GM23338 (cell line): Measurements from ENCODE around the gene MCCC1. TPM values are rescaled to one million over a fixed set of nuclear protein-coding genes. Genes with fewer than 3 reads are reported as not detected.

ENCODE experiments used
- ATAC-seq: fragments of 200-7000 bp; cut with Tn5 transposase; 3 replicates; pipeline ENCODE4 v1.9.1; 2020
- DNase-seq: peaks from one replicate; pipeline ENCODE4 v3.0.0-alpha.2; 2015; ENCODE audit warnings: low spot score
- H2AFZ ChIP-seq: fragments of 200-600 bp; sonication (generic); 2 replicates; pipeline ENCODE4 v1.8.0; 2016; ENCODE audit warnings: antibody characterized with exemption, mild to moderate bottlenecking, moderate library complexity
- H3F3A ChIP-seq: fragments of 200-600 bp; sonication (generic); replicated peaks from 2 replicates; pipeline ENCODE4 v1.8.0; 2017; ENCODE audit warnings: antibody characterized with exemption, mixed run types, low read depth
- H3K27ac ChIP-seq: fragments of 200-600 bp; sonication (generic); 2 replicates; pipeline ENCODE4 v1.6.1; 2016; ENCODE audit warnings: low read depth
- H3K27me3 ChIP-seq: fragments of 200-600 bp; sonication (generic); 2 replicates; pipeline ENCODE4 v1.8.0; 2016; ENCODE audit warnings: mild to moderate bottlenecking, mixed run types, moderate library complexity; ENCODE audit not compliant: insufficient read depth
- H3K36me3 ChIP-seq: fragments of 200-600 bp; sonication (generic); 2 replicates; pipeline ENCODE4 v1.8.0; 2016; ENCODE audit warnings: mild to moderate bottlenecking; ENCODE audit not compliant: insufficient read depth
- H3K4me1 ChIP-seq: fragments of 200-600 bp; sonication (generic); 2 replicates; pipeline ENCODE4 v1.8.0; 2016; ENCODE audit warnings: mild to moderate bottlenecking, moderate library complexity; ENCODE audit not compliant: insufficient read depth
- H3K4me2 ChIP-seq: fragments of 200-600 bp; sonication (generic); 2 replicates; pipeline ENCODE4 v1.7.1; 2017; ENCODE audit warnings: mixed run types
- H3K4me3 ChIP-seq: fragments of 200-600 bp; sonication (generic); 2 replicates; pipeline ENCODE4 v1.6.1; 2016; ENCODE audit warnings: mixed run types
- H3K79me2 ChIP-seq: fragments of 200-600 bp; sonication (generic); replicated peaks from 2 replicates; pipeline ENCODE4 v1.8.0; 2017; ENCODE audit warnings: mild to moderate bottlenecking; ENCODE audit not compliant: insufficient read depth
- H3K9me2 ChIP-seq: fragments of 200-600 bp; sonication (generic); 2 replicates; pipeline ENCODE4 v1.8.0; 2017; ENCODE audit not compliant: insufficient read depth
- H4K20me1 ChIP-seq: fragments of 200-600 bp; sonication (generic); replicated peaks from 2 replicates; pipeline ENCODE4 v1.8.0; 2017; ENCODE audit warnings: mild to moderate bottlenecking; ENCODE audit not compliant: insufficient read depth
- H3K27ac Mint-ChIP-seq: 2 replicates; pipeline ENCODE4 v1.8.0; 2020; ENCODE audit warnings: inconsistent platforms, mild to moderate bottlenecking, moderate library complexity, mixed read lengths
- H3K27me3 Mint-ChIP-seq: 3 replicates; pipeline ENCODE4 v1.8.0; 2022; ENCODE audit warnings: low read depth, mild to moderate bottlenecking, moderate library complexity, mixed read lengths, inconsistent platforms; ENCODE audit not compliant: insufficient read depth, poor library complexity
- H3K36me3 Mint-ChIP-seq: 3 replicates; pipeline ENCODE4 v1.8.0; 2021; ENCODE audit warnings: low read depth, mild to moderate bottlenecking, inconsistent platforms, moderate library complexity, mixed read lengths
- H3K4me1 Mint-ChIP-seq: 3 replicates; pipeline ENCODE4 v1.8.0; 2020; ENCODE audit warnings: mild to moderate bottlenecking, inconsistent platforms, mixed read lengths
- H3K4me3 Mint-ChIP-seq: 3 replicates; pipeline ENCODE4 v1.8.0; 2021; ENCODE audit warnings: moderate library complexity, mild to moderate bottlenecking, inconsistent platforms, mixed read lengths
- H3K9me3 Mint-ChIP-seq: 3 replicates; pipeline ENCODE4 v1.8.0; 2020; ENCODE audit warnings: moderate library complexity, mild to moderate bottlenecking, inconsistent platforms, mixed read lengths
- CREB1 ChIP-seq: fragments of 250-450 bp; sonication (Bioruptor Pico); IDR thresholded peaks from 2 replicates; pipeline ENCODE4 v1.5.0; 2020; ENCODE audit warnings: low read depth, mild to moderate bottlenecking, moderate library complexity
- EZH2 ChIP-seq: fragments of 200-600 bp; sonication (generic); IDR thresholded peaks from one replicate; pipeline ENCODE4 v1.8.0; 2017; ENCODE audit warnings: antibody characterized with exemption, mild to moderate bottlenecking, low read depth; ENCODE audit not compliant: unreplicated experiment
- EZH2phosphoT487 ChIP-seq: fragments of 200-600 bp; sonication (generic); IDR thresholded peaks from one replicate; pipeline ENCODE4 v1.8.1; 2018; ENCODE audit warnings: antibody characterized with exemption; ENCODE audit not compliant: unreplicated experiment
- JUNB ChIP-seq: IDR thresholded peaks from one replicate; pipeline ENCODE4 v1.6.1; 2016; ENCODE audit warnings: antibody characterized with exemption; ENCODE audit not compliant: unreplicated experiment
- NANOG ChIP-seq: IDR thresholded peaks from 2 replicates; pipeline ENCODE4 v1.6.1; 2016; ENCODE audit warnings: antibody characterized with exemption, borderline replicate concordance
- POLR2AphosphoS5 ChIP-seq: IDR thresholded peaks from 2 replicates; pipeline ENCODE4 v1.6.1; 2016; ENCODE audit warnings: antibody characterized with exemption, low read depth
- STAT1 ChIP-seq: IDR thresholded peaks from one replicate; pipeline ENCODE4 v1.6.1; 2016; ENCODE audit warnings: antibody characterized with exemption; ENCODE audit not compliant: unreplicated experiment
- ZNF331 ChIP-seq: fragments of 250-450 bp; sonication (Bioruptor Pico); IDR thresholded peaks from 2 replicates; pipeline ENCODE4 v1.5.0; 2020; ENCODE audit warnings: low read depth, mild to moderate bottlenecking, moderate library complexity
- polyA plus RNA-seq: library from polyadenylated mRNA; unstranded; fragments of >200 nt; fragmentation: Nextera tagmentation; extraction: Ambion mirVana; gene quantifications from 2 replicates; pipeline ENCODE4 v1.2.1, GENCODE V29; 2016
- total RNA-seq: library from RNA; depleted of rRNA; stranded (reverse); fragments of >200 nt; shearing (Covaris generic); gene quantifications from 2 replicates; pipeline ENCODE4 v1.2.3, GENCODE V29; 2014
- TF ChIP-seq, protein P1 (sequence below), 2 experiments: fragments of 200-600 bp in 1 of 2; sonication (generic) in 1 of 2; conservative IDR thresholded peaks; 2 replicates each; pipeline versions ENCODE4 v1.5.1 to v1.6.1; 2016 to 2017; ENCODE audit warnings: antibody characterized with exemption in 2 of 2, low read depth in 2 of 2, mild to moderate bottlenecking in 2 of 2, moderate library complexity in 1 of 2
- TF ChIP-seq, protein P2 (sequence below): IDR thresholded peaks from one replicate; pipeline ENCODE4 v1.6.1; 2018; ENCODE audit warnings: antibody characterized with exemption; ENCODE audit not compliant: unreplicated experiment
- TF ChIP-seq, protein P3 (sequence below): IDR thresholded peaks from 2 replicates; pipeline ENCODE4 v1.6.1; 2016; ENCODE audit warnings: antibody characterized with exemption

The MCCC1 gene
- total and polyA plus RNA-seq, 2 experiments from 2014 or later, result 20.2 to 24.2 TPM

DNA sequence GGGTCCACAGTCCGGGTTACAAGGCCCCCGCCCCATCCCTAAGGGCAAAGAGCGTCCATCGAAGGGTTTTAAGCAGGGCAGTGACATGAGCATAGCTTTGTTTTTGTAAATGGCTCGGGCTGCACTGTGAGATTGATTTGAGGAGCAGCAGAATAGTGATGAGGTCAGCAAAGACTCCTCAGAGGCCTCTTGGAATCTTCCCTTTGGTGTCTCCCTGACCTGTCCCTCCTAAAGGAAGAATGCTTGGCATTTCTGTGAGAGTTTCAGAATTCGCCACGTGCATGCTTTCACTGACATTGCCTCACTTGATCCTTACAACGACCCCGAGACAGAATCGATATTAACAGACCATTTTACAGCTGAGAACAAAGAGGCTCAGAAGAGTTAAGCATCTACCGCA lies 42.9 kb upstream of the MCCC1 start (continued):
- TF ChIP-seq POLR2AphosphoS5, result no peak
- no peak for TF ChIP-seq NANOG
- TF ChIP-seq, protein P1, sequence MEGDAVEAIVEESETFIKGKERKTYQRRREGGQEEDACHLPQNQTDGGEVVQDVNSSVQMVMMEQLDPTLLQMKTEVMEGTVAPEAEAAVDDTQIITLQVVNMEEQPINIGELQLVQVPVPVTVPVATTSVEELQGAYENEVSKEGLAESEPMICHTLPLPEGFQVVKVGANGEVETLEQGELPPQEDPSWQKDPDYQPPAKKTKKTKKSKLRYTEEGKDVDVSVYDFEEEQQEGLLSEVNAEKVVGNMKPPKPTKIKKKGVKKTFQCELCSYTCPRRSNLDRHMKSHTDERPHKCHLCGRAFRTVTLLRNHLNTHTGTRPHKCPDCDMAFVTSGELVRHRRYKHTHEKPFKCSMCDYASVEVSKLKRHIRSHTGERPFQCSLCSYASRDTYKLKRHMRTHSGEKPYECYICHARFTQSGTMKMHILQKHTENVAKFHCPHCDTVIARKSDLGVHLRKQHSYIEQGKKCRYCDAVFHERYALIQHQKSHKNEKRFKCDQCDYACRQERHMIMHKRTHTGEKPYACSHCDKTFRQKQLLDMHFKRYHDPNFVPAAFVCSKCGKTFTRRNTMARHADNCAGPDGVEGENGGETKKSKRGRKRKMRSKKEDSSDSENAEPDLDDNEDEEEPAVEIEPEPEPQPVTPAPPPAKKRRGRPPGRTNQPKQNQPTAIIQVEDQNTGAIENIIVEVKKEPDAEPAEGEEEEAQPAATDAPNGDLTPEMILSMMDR (conservative IDR thresholded peaks at IDR 0.05; ENCODE audit: low read depth in 2 of 2), result no peak
- TF ChIP-seq EZH2, result no peak
- TF ChIP-seq EZH2phosphoT487, result no peak
- TF ChIP-seq ZNF331 (CRISPR knock-in tag), result no peak
- TF ChIP-seq, protein P2, sequence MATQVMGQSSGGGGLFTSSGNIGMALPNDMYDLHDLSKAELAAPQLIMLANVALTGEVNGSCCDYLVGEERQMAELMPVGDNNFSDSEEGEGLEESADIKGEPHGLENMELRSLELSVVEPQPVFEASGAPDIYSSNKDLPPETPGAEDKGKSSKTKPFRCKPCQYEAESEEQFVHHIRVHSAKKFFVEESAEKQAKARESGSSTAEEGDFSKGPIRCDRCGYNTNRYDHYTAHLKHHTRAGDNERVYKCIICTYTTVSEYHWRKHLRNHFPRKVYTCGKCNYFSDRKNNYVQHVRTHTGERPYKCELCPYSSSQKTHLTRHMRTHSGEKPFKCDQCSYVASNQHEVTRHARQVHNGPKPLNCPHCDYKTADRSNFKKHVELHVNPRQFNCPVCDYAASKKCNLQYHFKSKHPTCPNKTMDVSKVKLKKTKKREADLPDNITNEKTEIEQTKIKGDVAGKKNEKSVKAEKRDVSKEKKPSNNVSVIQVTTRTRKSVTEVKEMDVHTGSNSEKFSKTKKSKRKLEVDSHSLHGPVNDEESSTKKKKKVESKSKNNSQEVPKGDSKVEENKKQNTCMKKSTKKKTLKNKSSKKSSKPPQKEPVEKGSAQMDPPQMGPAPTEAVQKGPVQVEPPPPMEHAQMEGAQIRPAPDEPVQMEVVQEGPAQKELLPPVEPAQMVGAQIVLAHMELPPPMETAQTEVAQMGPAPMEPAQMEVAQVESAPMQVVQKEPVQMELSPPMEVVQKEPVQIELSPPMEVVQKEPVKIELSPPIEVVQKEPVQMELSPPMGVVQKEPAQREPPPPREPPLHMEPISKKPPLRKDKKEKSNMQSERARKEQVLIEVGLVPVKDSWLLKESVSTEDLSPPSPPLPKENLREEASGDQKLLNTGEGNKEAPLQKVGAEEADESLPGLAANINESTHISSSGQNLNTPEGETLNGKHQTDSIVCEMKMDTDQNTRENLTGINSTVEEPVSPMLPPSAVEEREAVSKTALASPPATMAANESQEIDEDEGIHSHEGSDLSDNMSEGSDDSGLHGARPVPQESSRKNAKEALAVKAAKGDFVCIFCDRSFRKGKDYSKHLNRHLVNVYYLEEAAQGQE, result no peak
- TF ChIP-seq CREB1 (CRISPR knock-in tag), result no peak
- TF ChIP-seq STAT1, result no peak
- TF ChIP-seq, protein P3, sequence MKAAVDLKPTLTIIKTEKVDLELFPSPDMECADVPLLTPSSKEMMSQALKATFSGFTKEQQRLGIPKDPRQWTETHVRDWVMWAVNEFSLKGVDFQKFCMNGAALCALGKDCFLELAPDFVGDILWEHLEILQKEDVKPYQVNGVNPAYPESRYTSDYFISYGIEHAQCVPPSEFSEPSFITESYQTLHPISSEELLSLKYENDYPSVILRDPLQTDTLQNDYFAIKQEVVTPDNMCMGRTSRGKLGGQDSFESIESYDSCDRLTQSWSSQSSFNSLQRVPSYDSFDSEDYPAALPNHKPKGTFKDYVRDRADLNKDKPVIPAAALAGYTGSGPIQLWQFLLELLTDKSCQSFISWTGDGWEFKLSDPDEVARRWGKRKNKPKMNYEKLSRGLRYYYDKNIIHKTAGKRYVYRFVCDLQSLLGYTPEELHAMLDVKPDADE, result no peak
- no peak for TF ChIP-seq JUNB

DNA sequence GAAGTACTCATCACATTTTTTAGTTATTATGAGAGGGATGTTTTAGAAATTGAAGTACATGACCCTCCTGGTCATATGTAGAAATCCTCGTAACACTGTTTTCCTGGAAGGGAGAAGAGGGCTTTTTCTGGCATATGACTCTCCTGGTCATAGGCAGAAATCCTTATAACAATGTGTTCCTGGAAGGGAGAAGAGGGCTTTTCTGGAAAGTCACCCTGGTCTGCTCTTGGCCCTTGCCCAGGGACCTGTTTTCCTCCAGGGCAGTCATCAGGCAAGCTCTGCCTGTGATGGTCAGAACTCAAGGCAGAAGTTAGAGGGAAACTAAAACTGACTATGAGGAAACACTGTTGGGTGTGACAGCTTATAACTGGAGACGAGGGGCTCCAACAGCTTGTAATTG lies 35.5 kb upstream of the MCCC1 start:
- Histone ChIP-seq H3K79me2 (no peaks in the 10 kb centered on the region), H3F3A (no peaks in the 10 kb centered on the region), H3K4me3 (no peak overlapping the region), H3K27me3 (no peaks in the 10 kb centered on the region), H3K36me3 (no peaks in the 10 kb centered on the region), H4K20me1 (no peaks in the 10 kb centered on the region), H3K9me2 (no peaks in the 10 kb centered on the region), H3K4me1 (no peaks in the 10 kb centered on the region), H3K4me2 (no peak overlapping the region), H3K27ac (no peak overlapping the region), H2AFZ (no peak overlapping the region)
- Mint-ChIP-seq H3K4me3 (no peak overlapping the region), H3K27me3 (peaks cover 9% of the 10 kb centered on the region), H3K9me3 (peaks cover 7% of the 10 kb centered on the region; the same call in 2 of the 3 replicates), H3K4me1 (peaks cover 4% of the 10 kb centered on the region; the same call in 1 of the 3 replicates), H3K27ac (no peak overlapping the region), H3K36me3 (no peaks in the 10 kb centered on the region; the same call in 2 of the 3 replicates)
- no peak for DNase-seq
- ATAC-seq, result no peak
- TF ChIP-seq, protein P2, result no peak
- TF ChIP-seq NANOG (no peak), STAT1 (no peak), JUNB (no peak), ZNF331 (CRISPR knock-in tag) (no peak), CREB1 (CRISPR knock-in tag) (no peak), EZH2 (no peak), EZH2phosphoT487 (no peak)
